HG03342 (cell line): ENCODE results near the gene RCOR3.
"Not testable (repeated sequence)": the region's sequence is repeated elsewhere in the genome, so short reads cannot be mapped to it uniquely, and the experiment has no call there.

ENCODE experiments used
- ATAC-seq: cut with Tn5 transposase; IDR thresholded peaks from one replicate; pipeline ENCODE4 v1.9.1; 2021; ENCODE audit warnings: mild to moderate bottlenecking, moderate library complexity; ENCODE audit not compliant: unreplicated experiment

Gene RCOR3

GRCh38 chr1:211259638-211260126, 516 bp downstream of the RCOR3 start:
- peak; percentile 15 for ATAC-seq

- peak; percentile 41 for ATAC-seq
Observed at GRCh38 chr1:211260141-211261107, 1.3 kb downstream of the RCOR3 start.

GRCh38 chr1:211261229-211261628, 2.1 kb downstream of the RCOR3 start:
- ATAC-seq: no peak

- not testable (repeated sequence) for ATAC-seq
Observed at GRCh38 chr1:211263022-211263421, 3.9 kb downstream of the RCOR3 start.

DNA sequence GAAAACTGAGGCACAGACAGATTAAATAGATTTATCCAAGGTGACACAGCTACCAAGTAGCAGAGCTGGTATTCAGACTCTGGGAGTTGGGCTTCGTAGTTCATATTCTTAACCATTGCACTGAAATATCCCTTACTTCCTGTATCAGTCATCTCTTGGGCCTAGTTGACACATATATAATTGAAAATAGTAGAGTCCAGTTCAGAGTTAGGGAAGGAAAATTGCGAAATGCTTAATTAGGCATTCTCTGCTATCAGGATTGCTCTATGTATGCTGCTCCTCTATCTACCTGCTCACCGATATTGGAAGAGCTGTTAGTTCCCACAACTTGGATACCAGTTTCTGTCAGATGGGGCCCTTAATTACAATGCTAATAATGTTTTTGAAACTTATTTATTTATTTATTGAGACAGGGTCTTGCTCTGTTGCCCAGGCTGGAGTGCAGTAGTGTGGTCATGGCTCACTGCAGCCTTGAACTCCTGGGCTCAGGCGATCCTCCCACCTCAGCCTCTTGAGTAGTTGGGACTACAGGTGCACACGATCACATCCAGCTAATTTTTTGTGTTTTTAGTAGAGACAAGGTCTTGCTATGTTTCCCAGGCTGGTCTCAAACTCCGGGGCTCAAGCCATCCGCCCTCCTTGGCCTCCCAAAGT, 8.2 kb downstream of the RCOR3 start:
- ATAC-seq: no peak

GRCh38 chr1:211279340-211279739, 20.2 kb downstream of the RCOR3 start:
- no peak for ATAC-seq

- ATAC-seq: no peak
Observed at GRCh38 chr1:211280910-211281309, 21.7 kb downstream of the RCOR3 start.

GRCh38 chr1:211281320-211282022, 22.3 kb downstream of the RCOR3 start:
- ATAC-seq: no peak

- ATAC-seq: no peak
Observed at GRCh38 chr1:211282023-211282373, 22.8 kb downstream of the RCOR3 start.

DNA sequence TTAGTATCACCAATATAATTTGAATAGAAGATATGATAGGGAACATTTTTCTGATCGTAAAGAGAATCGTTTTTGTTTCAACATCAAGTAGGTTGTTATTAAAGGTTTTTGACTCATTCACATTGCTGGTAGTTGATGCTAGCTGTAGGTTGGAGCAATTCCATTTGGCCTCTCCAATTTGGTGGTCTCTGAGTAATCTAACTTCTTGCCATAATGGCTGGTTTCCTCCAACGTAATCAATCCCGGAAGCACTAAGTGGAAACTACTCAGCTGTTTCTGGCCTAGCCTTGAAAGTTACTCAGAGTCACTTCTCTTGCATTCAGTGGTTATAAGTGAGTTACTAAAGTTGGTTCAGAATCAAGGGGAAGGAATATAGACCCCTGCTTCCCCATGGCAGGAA, 26.0 kb downstream of the RCOR3 start:
- no peak for ATAC-seq

GRCh38 chr1:211287218-211287617, 28.1 kb downstream of the RCOR3 start:
- no peak for ATAC-seq

- ATAC-seq: no peak
Observed at GRCh38 chr1:211292411-211292810, 33.2 kb downstream of the RCOR3 start.

DNA sequence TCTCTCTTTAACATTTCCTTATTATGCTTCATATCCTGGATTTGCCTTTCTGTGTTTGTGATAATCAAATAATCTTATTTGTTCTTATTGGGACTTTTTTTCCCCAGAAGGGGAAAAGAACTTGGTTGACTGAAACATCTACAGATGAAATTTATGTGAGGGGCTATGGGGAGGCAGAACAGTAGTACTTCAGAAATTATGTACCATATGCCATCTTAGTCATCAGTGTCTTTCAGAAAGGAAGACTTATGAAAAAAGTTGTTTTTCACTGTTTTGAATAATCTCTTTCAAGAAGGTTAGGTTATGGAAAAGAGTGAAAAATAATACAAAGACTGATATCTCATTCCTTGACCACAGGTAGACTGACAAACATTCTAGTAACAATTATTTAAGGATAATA, 37.2 kb downstream of the RCOR3 start:
- ATAC-seq: no peak

DNA sequence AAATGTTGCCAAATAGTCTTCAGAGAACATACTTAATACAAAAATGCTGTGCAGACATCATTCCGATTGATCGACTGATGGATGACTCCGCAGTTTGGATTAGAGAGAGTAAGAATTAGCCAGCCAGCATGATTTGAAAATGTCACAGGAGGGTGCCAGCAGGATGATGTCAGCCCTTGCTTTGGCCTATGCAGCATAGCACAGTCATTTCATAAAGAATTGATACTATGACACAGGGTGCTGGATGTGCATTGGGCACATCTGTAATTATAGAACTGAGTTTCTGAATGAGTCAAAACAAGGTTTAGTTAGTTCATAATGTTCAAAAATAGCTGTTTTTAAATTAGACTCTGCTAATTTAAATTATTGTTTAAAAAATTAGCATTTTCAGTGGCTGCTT, 45.9 kb downstream of the RCOR3 start:
- peak; percentile 96 for ATAC-seq

DNA sequence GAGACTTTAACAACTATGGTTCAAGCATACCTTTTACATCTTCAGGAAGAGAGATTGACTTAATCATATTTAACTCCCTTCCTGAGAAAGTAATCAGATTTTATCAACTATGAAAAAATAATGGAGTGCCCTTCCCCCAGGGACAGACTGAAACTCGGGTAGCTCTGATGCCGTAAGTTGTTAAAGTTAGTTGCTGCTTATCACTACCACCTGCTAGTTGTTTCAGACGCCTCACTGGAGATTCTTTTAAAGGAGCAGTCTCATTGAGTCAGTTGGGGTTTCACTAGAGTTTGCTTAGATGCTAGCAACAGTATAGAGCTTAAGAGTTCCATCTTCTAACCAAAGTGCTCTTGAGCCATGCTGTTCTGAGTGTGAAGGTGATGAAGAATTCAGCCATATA, 50.5 kb downstream of the RCOR3 start:
- ATAC-seq: no peak

GRCh38 chr1:211313392-211313791, 54.2 kb downstream of the RCOR3 start:
- no peak for ATAC-seq

DNA sequence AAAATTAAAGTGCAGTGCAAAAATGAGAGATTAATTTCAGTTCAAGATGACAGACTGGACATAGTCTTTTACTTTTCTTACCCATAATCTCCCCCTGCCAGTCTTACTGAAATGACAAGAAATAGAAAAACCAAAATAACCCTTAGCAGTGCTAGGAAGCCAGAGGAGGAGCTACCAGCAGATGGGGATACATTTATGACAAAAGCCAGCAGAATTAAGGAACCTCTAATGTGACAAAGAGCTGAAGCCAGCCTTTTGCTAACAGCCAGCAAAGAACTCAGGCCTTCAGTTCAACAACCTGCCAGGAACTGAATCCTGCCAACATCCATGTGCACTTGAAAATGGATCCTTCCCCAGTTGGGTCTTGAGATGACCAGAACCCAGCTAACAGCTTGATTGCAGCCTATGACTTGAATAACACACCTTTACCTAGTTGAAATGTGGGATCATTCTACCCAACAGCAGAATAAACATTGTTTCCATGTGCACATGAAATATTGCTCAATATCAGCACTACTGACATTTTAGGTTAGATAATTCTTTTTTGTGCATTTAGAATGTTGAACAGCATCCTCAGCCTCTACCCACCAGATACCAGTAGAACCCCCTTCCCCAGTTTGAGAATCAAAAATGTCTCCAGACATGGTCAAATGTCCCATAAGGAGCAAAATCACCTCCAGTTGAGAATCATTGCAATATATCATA, 59.6 kb downstream of the RCOR3 start:
- ATAC-seq: no peak

GRCh38 chr1:211319892-211320291, 60.7 kb downstream of the RCOR3 start:
- no peak for ATAC-seq

DNA sequence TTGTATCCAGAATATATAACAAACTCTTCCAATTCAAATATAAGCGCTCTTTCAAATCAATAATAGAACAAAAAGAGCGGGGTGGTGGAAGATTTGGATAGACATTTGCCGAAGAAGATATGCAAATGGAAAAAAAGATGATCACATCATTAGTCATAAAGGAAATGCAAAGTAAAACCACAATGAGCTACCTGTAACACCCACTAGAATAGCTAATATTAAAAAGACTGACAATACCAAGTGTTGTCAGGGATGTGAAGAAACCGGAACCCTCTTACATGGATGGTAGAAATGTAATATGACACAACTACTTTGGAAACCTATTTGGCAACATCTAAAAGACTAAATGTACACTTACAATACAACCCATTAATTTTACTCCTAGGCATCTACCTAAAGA, 61.8 kb downstream of the RCOR3 start:
- ATAC-seq: no peak

DNA sequence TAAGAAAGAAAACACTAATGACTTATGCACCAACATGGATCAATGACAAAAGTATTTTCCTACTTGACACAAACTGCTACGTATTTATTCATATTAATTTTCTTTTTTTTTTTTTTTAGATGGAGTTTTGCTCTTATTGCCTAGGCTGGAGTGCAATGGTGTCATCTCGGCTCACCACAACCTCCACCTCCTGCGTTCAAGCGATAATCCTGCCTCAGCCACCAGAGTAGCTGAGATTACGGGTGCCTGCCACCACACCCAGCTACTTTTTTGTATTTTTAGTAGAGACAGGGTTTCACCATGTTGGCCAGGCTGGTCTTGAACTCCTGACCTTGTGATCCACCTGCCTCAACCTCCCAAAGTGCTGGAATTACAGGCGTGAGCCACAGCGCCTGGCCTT, 62.5 kb downstream of the RCOR3 start:
- ATAC-seq: not testable (repeated sequence)
